ENCODE measurements around the gene DCAF12. TPM values are rescaled to one million over a fixed set of nuclear protein-coding genes. Genes with fewer than 3 reads are reported as not detected.

The DCAF12 gene
- polyA plus RNA-seq, 1 of the 3 experiments (the other 2 are of a cell fraction): 20.8 TPM

DNA sequence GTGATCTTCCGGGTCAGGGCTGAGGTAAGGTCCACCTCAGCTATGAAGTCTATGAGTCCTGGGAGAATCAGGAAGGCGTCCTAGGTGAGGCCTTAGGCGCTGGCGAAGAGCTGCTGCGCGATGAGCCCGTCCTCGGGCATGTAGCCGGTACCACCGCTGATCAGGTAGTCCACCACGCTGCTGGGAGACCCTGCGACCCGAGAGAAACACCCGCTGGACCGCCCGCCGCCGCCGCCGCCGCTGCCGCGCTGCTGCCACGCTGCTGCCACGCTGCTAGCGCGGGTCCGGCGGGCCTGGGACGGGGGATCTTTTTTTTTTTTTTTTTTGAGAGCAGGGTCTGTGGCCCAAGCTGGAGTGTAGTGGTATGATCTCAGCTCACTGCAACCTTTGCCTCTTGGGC, 8.0 kb upstream of the DCAF12 start:
- no peak overlapping the region for H3K27ac ChIP-seq (ENCODE audit: low read depth in 2 of 2, low read length in 1 of 2)
- TF ChIP-seq NRF1 (IDR thresholded peaks at IDR 0.05; ENCODE audit: low read depth, low read length) (no peak), POLR2AphosphoS5 (IDR thresholded peaks at IDR 0.05; ENCODE audit: low read depth, low read length) (no peak), FOXM1 (IDR thresholded peaks at IDR 0.05; ENCODE audit: low read depth) (no peak), ELF1 (IDR thresholded peaks at IDR 0.05) (no peak), TEAD4 (IDR thresholded peaks at IDR 0.05; ENCODE audit: borderline replicate concordance, insufficient read depth) (no peak)
- no peaks in the 10 kb centered on the region for H3K79me2 ChIP-seq (ENCODE audit: insufficient read depth)
- H3K4me2 ChIP-seq: no peak overlapping the region
- no peak overlapping the region for H3K9ac ChIP-seq
- no peaks in the 10 kb centered on the region for H3K4me1 ChIP-seq (ENCODE audit: control insufficient read depth in 1 of 2, insufficient read depth in 2 of 2, low read depth in 1 of 2, low read length in 1 of 2)
- no peaks in the 10 kb centered on the region for H4K20me1 ChIP-seq (ENCODE audit: insufficient read depth)
- no peaks in the 10 kb centered on the region for H3K27me3 ChIP-seq (ENCODE audit: insufficient read depth)
- H3K9me2 ChIP-seq: no peaks in the 10 kb centered on the region
- H3K4me3 ChIP-seq (ENCODE audit: low read depth in 2 of 2, low read length in 1 of 2): no peak overlapping the region
- no peak overlapping the region for H2AFZ ChIP-seq (ENCODE audit: low read depth)
- H3F3A ChIP-seq (replicated peaks; ENCODE audit: insufficient read depth): no peaks in the 10 kb centered on the region
- no peaks in the 10 kb centered on the region for H3K9me3 ChIP-seq
- ChIA-PET POLR2A (no interaction called here), CTCF (no interaction called here)
- DNase-seq: no peak
- WGBS (ENCODE audit: low lambda C conversion rate): 94% methylated on average over 30 of the region's 30 CpGs
- H3K36me3 ChIP-seq (replicated peaks in 1 of 2; ENCODE audit: control insufficient read depth in 1 of 2, insufficient read depth in 2 of 2, low read length in 1 of 2): no peaks in the 10 kb centered on the region

DNA sequence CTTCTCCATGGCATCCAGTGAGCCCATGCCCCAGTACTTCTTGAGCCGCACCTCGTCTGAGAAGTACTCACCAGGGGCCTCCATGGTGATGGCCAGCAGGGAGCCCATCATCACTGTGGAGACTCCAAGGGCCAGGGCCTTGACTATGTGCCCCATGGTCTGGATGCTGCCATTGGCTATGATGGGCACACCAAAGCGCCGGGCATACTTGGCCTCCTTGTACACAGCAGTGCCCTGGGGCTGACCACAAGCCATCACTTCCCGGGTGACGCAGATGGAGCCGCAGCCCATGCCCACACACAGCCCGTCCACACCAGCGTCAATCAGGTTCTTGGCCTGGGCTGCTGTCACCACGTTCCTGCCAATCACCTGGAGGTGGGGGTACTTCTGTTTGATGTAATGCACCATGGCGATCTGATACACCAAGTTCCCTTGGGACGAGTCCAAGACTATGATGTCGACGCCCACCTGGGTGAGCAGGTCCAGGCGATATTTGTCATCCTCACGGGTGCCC, 7.0 kb upstream of the DCAF12 start:
- no peak overlapping the region for H3K9ac ChIP-seq
- no peak for DNase-seq
- H3K4me1 ChIP-seq (ENCODE audit: control insufficient read depth in 1 of 2, insufficient read depth in 2 of 2, low read depth in 1 of 2, low read length in 1 of 2): no peaks in the 10 kb centered on the region
- H3K4me2 ChIP-seq: no peak overlapping the region
- no peak overlapping the region for H3K4me3 ChIP-seq (ENCODE audit: low read depth in 2 of 2, low read length in 1 of 2)
- H3K9me2 ChIP-seq: no peaks in the 10 kb centered on the region
- no peaks in the 10 kb centered on the region for H3K36me3 ChIP-seq (replicated peaks in 1 of 2; ENCODE audit: control insufficient read depth in 1 of 2, insufficient read depth in 2 of 2, low read length in 1 of 2)
- H3K79me2 ChIP-seq (ENCODE audit: insufficient read depth): no peaks in the 10 kb centered on the region
- POLR2A ChIA-PET: no interaction called here
- H3K9me3 ChIP-seq: no peaks in the 10 kb centered on the region
- WGBS (ENCODE audit: low lambda C conversion rate): 93% methylated on average over 9 of the region's 16 CpGs
- no peaks in the 10 kb centered on the region for H3F3A ChIP-seq (replicated peaks; ENCODE audit: insufficient read depth)
- no peak overlapping the region for H2AFZ ChIP-seq (ENCODE audit: low read depth)
- no peak overlapping the region for H3K27ac ChIP-seq (ENCODE audit: low read depth in 2 of 2, low read length in 1 of 2)
- TF ChIP-seq SIN3A (IDR thresholded peaks at IDR 0.05; ENCODE audit: borderline replicate concordance, low read depth, low read length) (no peak), JUND (IDR thresholded peaks at IDR 0.05) (no peak), CHD2 (IDR thresholded peaks at IDR 0.05; ENCODE audit: low read length, partially characterized antibody) (no peak)
- no peaks in the 10 kb centered on the region for H4K20me1 ChIP-seq (ENCODE audit: insufficient read depth)
- no peaks in the 10 kb centered on the region for H3K27me3 ChIP-seq (ENCODE audit: insufficient read depth)
- CTCF ChIA-PET: no interaction called here

DNA sequence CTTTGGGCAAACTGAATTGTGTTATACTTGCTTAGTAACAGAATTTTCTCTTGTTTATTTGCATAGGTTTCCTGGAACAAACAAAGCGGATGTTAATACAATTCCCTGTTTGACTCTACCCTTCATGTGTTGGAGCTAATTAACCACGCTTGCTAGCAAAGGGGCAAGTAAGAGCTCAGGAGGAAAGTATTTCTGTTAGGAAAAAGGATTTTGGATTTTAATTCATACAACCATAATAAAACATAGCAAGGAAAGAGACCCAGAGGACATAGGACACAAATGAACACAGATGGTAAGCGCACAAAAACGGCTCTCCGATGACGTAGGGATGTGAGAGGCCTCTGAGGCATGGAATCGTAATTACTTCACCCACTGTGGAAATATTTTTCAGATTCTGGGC, 5.1 kb upstream of the DCAF12 start:
- Histone ChIP-seq H3K4me2 (no peak overlapping the region), H3K9me2 (no peaks in the 10 kb centered on the region), H3K27me3 (ENCODE audit: insufficient read depth) (no peaks in the 10 kb centered on the region), H3K36me3 (replicated peaks in 1 of 2; ENCODE audit: control insufficient read depth in 1 of 2, insufficient read depth in 2 of 2, low read length in 1 of 2) (no peaks in the 10 kb centered on the region), H2AFZ (ENCODE audit: low read depth) (no peak overlapping the region), H4K20me1 (ENCODE audit: insufficient read depth) (no peaks in the 10 kb centered on the region), H3K4me1 (ENCODE audit: control insufficient read depth in 1 of 2, insufficient read depth in 2 of 2, low read depth in 1 of 2, low read length in 1 of 2) (peaks cover 0 to 9% of the 10 kb centered on the region in 2 experiments; a peak in 2 of 4 replicates), H3K4me3 (ENCODE audit: low read depth in 2 of 2, low read length in 1 of 2) (no peak overlapping the region), H3F3A (replicated peaks; ENCODE audit: insufficient read depth) (no peaks in the 10 kb centered on the region), H3K9ac (no peak overlapping the region), H3K79me2 (ENCODE audit: insufficient read depth) (no peaks in the 10 kb centered on the region), H3K27ac (ENCODE audit: low read depth in 2 of 2, low read length in 1 of 2) (no peak overlapping the region), H3K9me3 (no peaks in the 10 kb centered on the region)
- CTCF ChIA-PET: interaction anchor here (0.9 kb wide), 1 partner anchor 26 kb away, joined by 3 read pairs; no protein-coding TSS in a partner anchor
- POLR2A ChIA-PET: no interaction called here
- TF ChIP-seq FOXJ3 (CRISPR knock-in tag; IDR thresholded peaks at IDR 0.05) (no peak), SMC3 (IDR thresholded peaks at IDR 0.05; ENCODE audit: low read depth, low read length) (no peak), POLR2AphosphoS5 (IDR thresholded peaks at IDR 0.05; ENCODE audit: low read depth, low read length) (no peak), MEF2A (IDR thresholded peaks at IDR 0.05; ENCODE audit: borderline replicate concordance, low read depth) (no peak), YY1 (IDR thresholded peaks at IDR 0.05; ENCODE audit: low read depth) (no peak), ELF1 (IDR thresholded peaks at IDR 0.05) (no peak), CHD2 (IDR thresholded peaks at IDR 0.05; ENCODE audit: low read length, partially characterized antibody) (no peak), TCF12 (IDR thresholded peaks at IDR 0.05) (no peak)
- TF ChIP-seq, protein P1, sequence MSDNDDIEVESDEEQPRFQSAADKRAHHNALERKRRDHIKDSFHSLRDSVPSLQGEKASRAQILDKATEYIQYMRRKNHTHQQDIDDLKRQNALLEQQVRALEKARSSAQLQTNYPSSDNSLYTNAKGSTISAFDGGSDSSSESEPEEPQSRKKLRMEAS (IDR thresholded peaks at IDR 0.05; ENCODE audit: low read depth): no peak
- TF ChIP-seq, protein P2, sequence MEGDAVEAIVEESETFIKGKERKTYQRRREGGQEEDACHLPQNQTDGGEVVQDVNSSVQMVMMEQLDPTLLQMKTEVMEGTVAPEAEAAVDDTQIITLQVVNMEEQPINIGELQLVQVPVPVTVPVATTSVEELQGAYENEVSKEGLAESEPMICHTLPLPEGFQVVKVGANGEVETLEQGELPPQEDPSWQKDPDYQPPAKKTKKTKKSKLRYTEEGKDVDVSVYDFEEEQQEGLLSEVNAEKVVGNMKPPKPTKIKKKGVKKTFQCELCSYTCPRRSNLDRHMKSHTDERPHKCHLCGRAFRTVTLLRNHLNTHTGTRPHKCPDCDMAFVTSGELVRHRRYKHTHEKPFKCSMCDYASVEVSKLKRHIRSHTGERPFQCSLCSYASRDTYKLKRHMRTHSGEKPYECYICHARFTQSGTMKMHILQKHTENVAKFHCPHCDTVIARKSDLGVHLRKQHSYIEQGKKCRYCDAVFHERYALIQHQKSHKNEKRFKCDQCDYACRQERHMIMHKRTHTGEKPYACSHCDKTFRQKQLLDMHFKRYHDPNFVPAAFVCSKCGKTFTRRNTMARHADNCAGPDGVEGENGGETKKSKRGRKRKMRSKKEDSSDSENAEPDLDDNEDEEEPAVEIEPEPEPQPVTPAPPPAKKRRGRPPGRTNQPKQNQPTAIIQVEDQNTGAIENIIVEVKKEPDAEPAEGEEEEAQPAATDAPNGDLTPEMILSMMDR (IDR thresholded peaks at IDR 0.05): no peak
- no peak for DNase-seq
- 85% methylated on average over 7 of the region's 7 CpGs for WGBS (ENCODE audit: low lambda C conversion rate)

All from SK-N-SH (cell line).